Measurements from ENCODE around the gene ZC3HAV1. TPM values are rescaled to one million over a fixed set of nuclear protein-coding genes. Genes with fewer than 3 reads are reported as not detected.
A peak's percentile ranks its signal among the peaks of the same experiment; 100 is the strongest.

The ZC3HAV1 gene
- total RNA-seq, 2 experiments from 2014 or later = 125 to 139 TPM

GRCh38 chr7:139075871-139076686, 33.4 kb downstream of the ZC3HAV1 start:
- Mint-ChIP-seq H3K4me1 (peaks cover 79% of the 10 kb centered on the region), H3K27ac (peak overlapping the region; percentile 50), H3K36me3 (peaks cover 83% of the 10 kb centered on the region), H3K27me3 (no peaks in the 10 kb centered on the region), H3K4me3 (no peak overlapping the region), H3K9me3 (ENCODE audit: low read depth) (no peaks in the 10 kb centered on the region)
- ATAC-seq (no peak), DNase-seq (no peak)
- CTCF ChIA-PET = interaction anchor here (0.8 to 2.7 kb wide), 24 partner anchors 8 to 293 kb away, joined by 3 to 23 read pairs (median 8); partner anchors contain the start of gene ZC3HAV1L

- H3K4me1 Mint-ChIP-seq = peaks cover 70% of the 10 kb centered on the region
- DNase-seq (peak; percentile 83), ATAC-seq (peak; percentile 68)
- CTCF ChIA-PET = interaction anchor here (0.7 to 2.7 kb wide), 36 partner anchors 8 to 294 kb away, joined by 3 to 23 read pairs (median 6); partner anchors contain the start of gene ZC3HAV1L
- H3K9me3 Mint-ChIP-seq (ENCODE audit: low read depth) = no peaks in the 10 kb centered on the region
- H3K4me3 Mint-ChIP-seq = peak overlapping the region; percentile 45
- peak overlapping the region; percentile 84 for H3K27ac Mint-ChIP-seq
- peaks cover 75% of the 10 kb centered on the region for H3K36me3 Mint-ChIP-seq
- no peaks in the 10 kb centered on the region for H3K27me3 Mint-ChIP-seq
These were observed 34.4 kb downstream of the ZC3HAV1 start for GRCh38 chr7:139075031-139075652.

GRCh38 chr7:139072796-139073195, 36.7 kb downstream of the ZC3HAV1 start:
- no peak for ATAC-seq
- Mint-ChIP-seq H3K27ac (peak overlapping the region; percentile 83), H3K4me3 (peak overlapping the region; percentile 59), H3K36me3 (peaks cover 70% of the 10 kb centered on the region), H3K27me3 (no peaks in the 10 kb centered on the region), H3K9me3 (ENCODE audit: low read depth) (no peaks in the 10 kb centered on the region), H3K4me1 (peaks cover 57% of the 10 kb centered on the region)
- CTCF ChIA-PET = interaction anchor here (1.0 to 2.6 kb wide), 11 partner anchors 8 to 186 kb away, joined by 3 to 9 read pairs (median 3); no protein-coding TSS in a partner anchor
- DNase-seq = no peak

- DNase-seq (peak; percentile 82), ATAC-seq (peak; percentile 65)
- Mint-ChIP-seq H3K36me3 (peaks cover 71% of the 10 kb centered on the region), H3K4me3 (peak overlapping the region; percentile 34), H3K27ac (peak overlapping the region; percentile 83), H3K4me1 (peaks cover 56% of the 10 kb centered on the region), H3K9me3 (ENCODE audit: low read depth) (no peaks in the 10 kb centered on the region), H3K27me3 (no peaks in the 10 kb centered on the region)
- CTCF ChIA-PET = interaction anchor here (1.2 to 2.6 kb wide), 5 partner anchors 12 to 185 kb away, joined by 3 to 9 read pairs (median 4); no protein-coding TSS in a partner anchor
These were observed 37.8 kb downstream of the ZC3HAV1 start for GRCh38 chr7:139071680-139072079.

DNA sequence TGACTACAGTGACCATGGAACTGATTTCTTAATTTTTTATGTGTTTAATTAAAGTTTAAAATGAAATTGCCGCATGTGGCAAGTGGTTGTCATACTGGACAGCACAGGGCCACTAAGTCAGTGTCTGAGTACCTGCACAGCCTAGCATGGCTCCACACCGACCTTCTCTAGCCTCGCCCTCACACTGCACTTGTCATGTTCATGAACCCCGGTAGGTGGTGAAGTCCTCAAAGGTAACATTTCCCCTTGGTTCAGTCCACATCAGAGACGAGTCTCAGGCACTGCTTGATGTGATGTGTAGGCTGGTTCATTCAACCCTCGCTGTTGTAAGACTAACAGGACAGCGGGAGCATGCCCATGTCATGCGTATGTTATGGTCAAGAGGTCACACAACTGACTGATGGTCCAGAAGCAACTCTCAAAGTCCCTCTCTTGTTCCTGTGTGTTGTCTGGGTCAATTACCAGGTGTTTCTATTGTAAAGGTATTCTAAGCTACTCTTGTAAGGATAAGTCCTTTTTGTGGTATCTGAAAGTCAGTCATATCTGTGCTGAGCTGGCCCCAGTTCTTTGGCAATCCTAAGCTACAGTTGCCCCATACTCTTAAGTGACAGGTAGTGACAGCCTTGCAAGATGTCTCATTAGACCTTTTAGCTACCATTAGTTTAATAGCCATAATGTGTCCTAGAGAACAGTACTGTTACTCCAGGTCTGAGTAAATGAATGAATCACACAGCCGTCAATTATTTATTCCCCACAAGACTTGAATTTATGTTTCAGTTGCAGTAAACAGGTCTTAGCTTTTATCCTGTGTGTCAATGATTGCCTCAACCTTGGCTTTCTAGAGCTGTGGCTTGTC, 40.7 kb downstream of the ZC3HAV1 start:
- Mint-ChIP-seq H3K4me1 (peaks cover 62% of the 10 kb centered on the region), H3K36me3 (peaks cover 79% of the 10 kb centered on the region), H3K27me3 (no peaks in the 10 kb centered on the region), H3K27ac (peak overlapping the region; percentile 71), H3K4me3 (no peak overlapping the region), H3K9me3 (ENCODE audit: low read depth) (no peaks in the 10 kb centered on the region)
- no peak for DNase-seq
- CTCF ChIA-PET = interaction anchor here (1.0 to 2.7 kb wide), 4 partner anchors 19 to 51 kb away, joined by 3 to 9 read pairs (median 5); no protein-coding TSS in a partner anchor
- no peak for ATAC-seq

GRCh38 chr7:139066315-139066714, 43.2 kb downstream of the ZC3HAV1 start:
- Mint-ChIP-seq H3K9me3 (ENCODE audit: low read depth) (no peaks in the 10 kb centered on the region), H3K27me3 (no peaks in the 10 kb centered on the region), H3K27ac (peak overlapping the region; percentile 52), H3K4me1 (peaks cover 56% of the 10 kb centered on the region), H3K36me3 (peaks cover 78% of the 10 kb centered on the region), H3K4me3 (no peak overlapping the region)
- CTCF ChIA-PET = interaction anchor here (0.6 to 1.7 kb wide), 2 partner anchors 17 to 179 kb away, joined by 3 read pairs; no protein-coding TSS in a partner anchor
- DNase-seq = no peak
- no peak for ATAC-seq

DNA sequence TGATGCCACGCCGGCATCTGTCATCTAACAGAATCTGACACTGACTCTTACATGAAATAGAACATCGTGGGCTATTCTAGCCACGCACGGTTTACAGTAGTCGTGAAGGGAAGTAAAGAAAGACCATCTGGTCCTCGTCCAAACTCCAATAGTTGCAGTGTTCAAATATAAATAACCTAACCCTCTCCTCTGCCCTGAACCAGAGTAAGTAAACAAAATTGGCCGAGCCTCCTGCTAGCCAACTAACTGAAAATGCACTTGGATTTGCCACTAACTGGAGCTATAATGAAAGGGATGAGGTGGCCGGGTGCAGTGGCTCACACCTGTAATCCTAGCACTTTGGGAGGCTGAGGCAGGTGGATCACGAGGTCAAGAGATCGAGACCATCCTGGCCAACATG, 44.2 kb downstream of the ZC3HAV1 start:
- Mint-ChIP-seq H3K4me1 (peaks cover 63% of the 10 kb centered on the region), H3K27me3 (no peaks in the 10 kb centered on the region), H3K9me3 (ENCODE audit: low read depth) (no peaks in the 10 kb centered on the region), H3K36me3 (peaks cover 85% of the 10 kb centered on the region), H3K4me3 (no peak overlapping the region), H3K27ac (peak overlapping the region; percentile 24)
- CTCF ChIA-PET = interaction anchor here (1.3 to 3.0 kb wide), 5 partner anchors 10 to 24 kb away, joined by 3 to 15 read pairs (median 4); no protein-coding TSS in a partner anchor
- no peak for ATAC-seq
- no peak for DNase-seq

GRCh38 chr7:139061416-139061815, 48.1 kb downstream of the ZC3HAV1 start:
- H3K4me1 Mint-ChIP-seq = peaks cover 61% of the 10 kb centered on the region
- ATAC-seq (no peak), DNase-seq (no peak)
- CTCF ChIA-PET = interaction anchor here (1.9 to 4.1 kb wide), 2 partner anchors 11 to 14 kb away, joined by 6 to 20 read pairs; no protein-coding TSS in a partner anchor
- peaks cover 82% of the 10 kb centered on the region for H3K36me3 Mint-ChIP-seq
- H3K27me3 Mint-ChIP-seq = no peaks in the 10 kb centered on the region
- H3K9me3 Mint-ChIP-seq (ENCODE audit: low read depth) = no peaks in the 10 kb centered on the region
- H3K27ac Mint-ChIP-seq = peak overlapping the region; percentile 70
- no peak overlapping the region for H3K4me3 Mint-ChIP-seq

- CTCF ChIA-PET = interaction anchor here (1.0 to 4.1 kb wide), 4 partner anchors 14 to 37 kb away, joined by 3 to 20 read pairs (median 3); no protein-coding TSS in a partner anchor
- Mint-ChIP-seq H3K27ac (peak overlapping the region; percentile 70), H3K9me3 (ENCODE audit: low read depth) (no peaks in the 10 kb centered on the region), H3K27me3 (no peaks in the 10 kb centered on the region), H3K36me3 (peaks cover 81% of the 10 kb centered on the region), H3K4me1 (peaks cover 59% of the 10 kb centered on the region), H3K4me3 (no peak overlapping the region)
- DNase-seq (no peak), ATAC-seq (no peak)
These were observed 48.8 kb downstream of the ZC3HAV1 start for GRCh38 chr7:139060695-139061237.

DNA sequence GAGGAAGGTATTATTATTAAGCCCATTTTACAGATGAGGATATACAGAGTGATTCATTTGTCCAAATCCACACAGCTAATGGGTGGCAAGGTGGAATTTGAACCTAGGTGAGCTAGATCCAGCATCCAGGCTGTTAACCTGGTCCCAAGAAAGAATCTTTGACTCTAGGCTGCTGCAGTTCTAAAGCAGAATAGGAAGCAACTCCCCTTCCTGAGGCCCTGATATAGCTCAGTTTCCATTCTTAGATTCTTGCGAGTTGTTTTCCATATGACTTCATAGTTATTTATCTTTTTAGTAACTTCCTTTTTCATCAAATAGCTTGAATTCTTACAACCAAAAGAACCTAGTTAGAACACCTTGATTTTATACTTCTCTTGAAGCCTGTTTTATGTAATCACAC, 49.6 kb downstream of the ZC3HAV1 start:
- no peak for DNase-seq
- CTCF ChIA-PET = interaction anchor here (1.0 to 4.1 kb wide), 8 partner anchors 10 to 43 kb away, joined by 3 to 20 read pairs (median 3); no protein-coding TSS in a partner anchor

GRCh38 chr7:139058943-139059342, 50.6 kb downstream of the ZC3HAV1 start:
- Mint-ChIP-seq H3K9me3 (ENCODE audit: low read depth) (no peaks in the 10 kb centered on the region), H3K4me1 (peaks cover 53% of the 10 kb centered on the region), H3K27ac (peak overlapping the region; percentile 22), H3K36me3 (peaks cover 76% of the 10 kb centered on the region), H3K4me3 (no peak overlapping the region), H3K27me3 (no peaks in the 10 kb centered on the region)
- CTCF ChIA-PET = interaction anchor here (0.6 to 1.6 kb wide), 5 partner anchors 11 to 42 kb away, joined by 3 to 6 read pairs (median 4); no protein-coding TSS in a partner anchor
- no peak for DNase-seq
- no peak for ATAC-seq

More for the DNA sequence above, 49.6 kb downstream of the ZC3HAV1 start:
- H3K9me3 Mint-ChIP-seq (ENCODE audit: low read depth) = no peaks in the 10 kb centered on the region
- peak overlapping the region; percentile 70 for H3K27ac Mint-ChIP-seq
- peaks cover 77% of the 10 kb centered on the region for H3K36me3 Mint-ChIP-seq
- no peak overlapping the region for H3K4me3 Mint-ChIP-seq
- no peak for ATAC-seq
- H3K4me1 Mint-ChIP-seq = peaks cover 54% of the 10 kb centered on the region
- H3K27me3 Mint-ChIP-seq = no peaks in the 10 kb centered on the region

DNA sequence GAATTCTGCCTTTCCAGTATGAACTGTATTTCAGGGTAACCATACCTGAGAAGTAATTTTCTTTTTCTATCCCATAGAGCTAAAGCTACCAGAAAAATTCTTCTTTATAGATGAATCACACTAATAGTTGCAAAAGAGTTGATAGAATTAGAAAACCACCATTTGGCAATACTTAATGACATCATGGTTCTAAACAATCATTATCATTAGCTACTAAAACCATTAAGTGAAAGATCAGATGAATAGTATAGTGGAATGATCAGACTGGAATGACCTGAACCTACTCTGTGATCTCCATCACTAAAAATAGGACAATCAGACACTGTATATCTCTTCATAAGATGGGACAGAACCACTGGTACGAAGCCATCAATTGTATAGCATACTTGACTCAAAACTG, 53.8 kb downstream of the ZC3HAV1 start:
- peak overlapping the region; percentile 54 for H3K27ac Mint-ChIP-seq

More for the DNA sequence above, 53.8 kb downstream of the ZC3HAV1 start:
- Mint-ChIP-seq H3K4me3 (no peak overlapping the region), H3K4me1 (peaks cover 47% of the 10 kb centered on the region), H3K36me3 (peaks cover 72% of the 10 kb centered on the region), H3K9me3 (ENCODE audit: low read depth) (no peaks in the 10 kb centered on the region), H3K27me3 (no peaks in the 10 kb centered on the region)
- CTCF ChIA-PET = interaction anchor here (1.0 kb wide), 2 partner anchors 20 to 169 kb away, joined by 3 to 8 read pairs; no protein-coding TSS in a partner anchor
- no peak for ATAC-seq
- no peak for DNase-seq

Measured in activated CD8-positive, alpha-beta memory T cell treated with anti-CD3 and anti-CD28 coated beads, Interleukin-2, amount 10 ng/mL, durations not matched to agents 7 days and 5 days (primary cell).